22Rv1 (cell line): Measurements from ENCODE around the gene ZNF275.

Source experiments
- H3K27ac ChIP-seq: fragments of 450-650 bp; 2 replicates; pipeline ENCODE4 v1.5.1; 2017
- CTCF ChIP-seq: fragments of 450-650 bp; IDR thresholded peaks from 2 replicates; pipeline ENCODE4 v1.5.1; 2017; ENCODE audit warnings: mild to moderate bottlenecking
- ZFX ChIP-seq: fragments of 450-650 bp; IDR thresholded peaks from 2 replicates; pipeline ENCODE4 v1.6.1; 2017; ENCODE audit warnings: antibody characterized with exemption, borderline replicate concordance

ZNF275 gene

GRCh38 chrX:153321381-153322124 lies 12.4 kb upstream of the ZNF275 start, which contains the start of gene PNMA6F:
Gene PNMA6F, minus strand, starts transcription at chrX:153321767. Its CDS starts 1,093 bp downstream, at chrX:153320674.
- no peak for TF ChIP-seq ZFX
- no peak for TF ChIP-seq CTCF
- no peak within 1 kb of the TSS for H3K27ac ChIP-seq

DNA sequence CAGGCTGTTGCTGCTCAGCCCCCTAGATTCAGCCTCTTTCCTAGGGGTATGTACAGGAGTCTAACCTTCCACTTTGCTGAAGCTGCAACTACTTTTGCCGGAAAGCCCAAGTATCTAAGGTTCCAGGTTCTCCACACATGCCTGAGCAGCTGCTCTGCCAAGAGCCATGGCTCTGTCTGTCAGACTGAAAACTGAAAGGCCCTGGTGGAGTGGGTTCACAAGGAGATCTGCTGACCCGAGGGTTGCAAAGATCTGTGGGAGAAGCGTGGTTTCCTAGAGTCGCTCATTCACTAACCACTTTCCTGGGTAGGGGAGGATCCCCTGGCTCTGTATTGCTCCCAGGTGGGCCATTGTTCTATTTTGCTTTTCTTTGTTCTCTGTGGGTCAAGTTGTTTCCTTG lies 6.4 kb upstream of the ZNF275 start:
- H3K27ac ChIP-seq, result no peak overlapping the region
- TF ChIP-seq CTCF (no peak), ZFX (no peak)

DNA sequence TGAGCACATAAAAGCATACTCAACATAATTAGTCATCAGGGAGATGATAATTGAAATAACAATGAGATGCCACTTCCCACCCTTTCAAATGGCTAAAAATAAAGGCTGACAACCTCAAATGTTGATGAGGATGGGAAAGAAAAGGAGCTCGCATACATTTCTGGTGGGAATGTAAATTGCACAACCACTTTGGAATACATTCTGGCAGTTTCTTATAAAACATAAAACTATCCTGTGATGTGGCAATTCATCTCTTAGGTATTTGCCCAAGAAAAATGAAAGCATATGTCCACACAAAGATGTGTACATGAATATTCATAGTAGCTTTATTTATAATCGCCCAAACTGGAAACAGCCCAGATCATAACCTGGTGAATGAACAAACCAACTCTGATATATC lies 687 bp upstream of the ZNF275 start:
- TF ChIP-seq CTCF, result no peak
- no peak for TF ChIP-seq ZFX
- no peak overlapping the region for H3K27ac ChIP-seq

DNA sequence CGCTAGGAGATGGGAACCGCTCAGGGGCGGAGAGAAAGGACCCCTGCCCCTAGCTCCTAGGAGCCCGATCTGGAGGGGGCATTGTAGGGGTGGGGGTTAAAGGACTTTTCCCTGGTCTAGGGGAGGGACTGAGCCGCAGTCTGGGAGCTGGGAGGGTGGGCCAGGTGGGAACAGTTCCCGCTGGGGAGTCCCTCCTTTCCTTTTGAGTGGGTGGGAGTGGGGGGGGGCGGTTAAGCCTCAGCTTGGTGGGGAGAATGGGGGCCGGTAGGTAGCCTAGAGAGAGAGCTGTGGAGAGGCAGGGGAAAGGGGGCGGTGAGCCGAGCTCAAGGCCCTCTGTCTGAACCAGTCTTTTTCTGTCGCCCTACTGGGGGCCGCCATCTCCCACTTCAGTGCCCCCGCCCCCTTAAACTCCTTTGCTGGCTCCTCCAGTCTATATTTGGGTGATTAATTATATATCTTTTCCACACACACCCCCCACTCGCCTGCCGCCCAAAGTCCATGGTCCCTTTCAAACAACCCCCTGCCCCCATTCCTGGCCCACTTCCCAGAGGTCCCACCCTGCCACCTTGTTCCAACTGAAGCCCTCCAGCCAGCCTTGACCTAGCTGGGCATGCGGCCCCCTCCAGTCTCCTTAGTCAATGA lies 822 bp downstream of the ZNF275 start:
- H3K27ac ChIP-seq, result peak overlapping the region; percentile 33; the same call in 1 of the 2 replicates
- no peak for TF ChIP-seq ZFX
- TF ChIP-seq CTCF, result no peak

DNA sequence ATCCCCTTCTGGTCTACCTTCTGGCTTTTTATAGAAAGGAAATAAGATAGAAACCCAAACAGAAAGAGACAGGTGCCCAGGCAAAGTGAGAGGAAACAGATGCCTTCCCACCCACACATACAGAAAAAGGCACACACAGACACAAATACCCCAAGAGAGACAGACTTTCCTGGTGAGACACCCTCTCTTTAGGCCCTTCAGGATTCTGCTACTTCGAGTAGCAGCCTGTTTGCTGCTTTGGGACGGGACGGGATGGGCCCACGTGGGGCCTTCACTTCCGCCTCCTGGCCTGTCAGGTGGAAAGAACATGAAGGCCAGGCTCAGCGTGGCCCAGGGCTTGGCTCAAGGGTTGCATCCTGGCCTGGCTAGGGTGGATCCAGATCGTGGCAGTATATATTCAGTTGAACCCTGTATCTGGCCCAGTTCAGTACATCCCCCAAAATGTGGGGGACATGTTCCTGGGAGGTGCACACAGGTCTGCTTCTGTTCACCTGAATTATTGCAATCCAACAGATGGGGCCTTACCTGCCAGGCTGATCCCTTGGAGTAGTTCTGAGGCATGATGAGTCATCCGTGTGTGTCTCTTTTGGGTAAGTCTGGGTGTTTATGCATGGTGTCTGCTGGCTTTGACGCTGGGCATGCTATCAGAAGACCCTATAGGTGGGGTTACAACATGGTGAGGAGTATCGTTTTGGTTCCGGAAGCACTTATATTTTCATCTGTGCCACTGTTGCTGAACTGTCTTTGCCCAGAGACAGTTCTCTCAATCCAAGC lies 2.4 kb downstream of the ZNF275 start:
- no peak overlapping the region for H3K27ac ChIP-seq
- TF ChIP-seq CTCF, result no peak
- TF ChIP-seq ZFX, result no peak

- H3K27ac ChIP-seq, result no peak overlapping the region
- TF ChIP-seq ZFX, result no peak
- no peak for TF ChIP-seq CTCF
Observed at GRCh38 chrX:153336988-153337387, 3.0 kb downstream of the ZNF275 start.
